Fibroblast of lung (primary cell): ENCODE measurements around the gene IFI16.

Experiments used
- CTCF ChIP-seq, 2 donors: IDR thresholded peaks in 1 of 2; conservative IDR thresholded peaks in 1 of 2; 1 replicate in 1 of 2; 2 replicates in 1 of 2; pipeline ENCODE4 v1.5.1; 2011 to 2012; ENCODE audit warnings: low read length in 2 of 2, control low read depth in 1 of 2, inconsistent platforms in 1 of 2, low read depth in 1 of 2, mild to moderate bottlenecking in 1 of 2
- EZH2 ChIP-seq: IDR thresholded peaks from 2 replicates; pipeline ENCODE4 v1.5.1; 2012; ENCODE audit warnings: low read length, control low read depth, mild to moderate bottlenecking; ENCODE audit errors: missing control alignments

GRCh38 chr1:158998037-158998780 lies 11.5 kb upstream of the IFI16 start:
- no peak for TF ChIP-seq CTCF (conservative IDR thresholded peaks at IDR 0.05 in 1 of 2, IDR thresholded peaks at IDR 0.05 in 1 of 2; ENCODE audit: low read depth in 1 of 2, low read length in 2 of 2)
- no peak for TF ChIP-seq EZH2
